SK-N-SH (cell line): Measurements from ENCODE around the gene BTBD7. TPM values are rescaled to one million over a fixed set of nuclear protein-coding genes. Genes with fewer than 3 reads are reported as not detected.

Experiments
- CTCF ChIA-PET: fragments of 300-600, 350-600 bp; formaldehyde crosslinking; extraction: SDS; loops from one replicate; lab custom pipeline; 2021; lab: Yijun Ruan, JAX
- POLR2A ChIA-PET: fragments of 350-600 bp; sonication (Branson Sonifier 250); formaldehyde crosslinking; extraction: SDS; loops from one replicate; lab custom pipeline; 2020; ENCODE audit warnings: antibody characterized with exemption, inconsistent platforms; lab: Yijun Ruan, JAX
- DNase-seq: peaks from one replicate; pipeline ENCODE4 v3.0.0; 2012
- H2AFZ ChIP-seq: fragments of 200-600 bp; sonication (generic); 2 replicates; pipeline ENCODE4 v1.8.1; 2016; ENCODE audit warnings: antibody characterized with exemption, mild to moderate bottlenecking, low read depth
- H3F3A ChIP-seq: fragments of 200-600 bp; sonication (generic); replicated peaks from 2 replicates; pipeline ENCODE3; 2016; ENCODE audit warnings: antibody characterized with exemption, mild to moderate bottlenecking; ENCODE audit not compliant: insufficient read depth
- H3K27ac ChIP-seq, 2 experiments: fragments of 200-500 bp in 1 of 2; fragments of 200-600 bp in 1 of 2; sonication (Bioruptor generic) in 1 of 2; sonication (generic), shearing (Covaris generic) in 1 of 2; 2 replicates each; pipeline versions ENCODE4 v1.5.1 to v1.6.1; 2014 to 2016; ENCODE audit warnings: low read depth in 2 of 2, inconsistent platforms in 1 of 2, low read length in 1 of 2, mild to moderate bottlenecking in 1 of 2, mixed read lengths in 1 of 2
- H3K27me3 ChIP-seq: fragments of 200-600 bp; sonication (generic), shearing (Covaris generic); 2 replicates; pipeline ENCODE4 v1.6.1; 2016; ENCODE audit warnings: mixed run types; ENCODE audit not compliant: insufficient read depth
- H3K36me3 ChIP-seq, 2 experiments: fragments of 200-500 bp in 1 of 2; fragments of 200-600 bp in 1 of 2; sonication (Bioruptor generic) in 1 of 2; sonication (generic) in 1 of 2; replicated peaks in 1 of 2; 2 replicates each; pipeline versions ENCODE3 to v1.5.1; 2014 to 2016; ENCODE audit warnings: low read length in 1 of 2, mild to moderate bottlenecking in 1 of 2; ENCODE audit not compliant: insufficient read depth in 2 of 2, control insufficient read depth in 1 of 2
- H3K4me1 ChIP-seq, 2 experiments: fragments of 200-500 bp in 1 of 2; fragments of 200-600 bp in 1 of 2; sonication (Bioruptor generic) in 1 of 2; sonication (generic), shearing (Covaris generic) in 1 of 2; 2 replicates each; pipeline versions ENCODE4 v1.5.1 to v1.6.1; 2014 to 2016; ENCODE audit warnings: low read depth in 1 of 2, low read length in 1 of 2, mixed run types in 1 of 2; ENCODE audit not compliant: insufficient read depth in 2 of 2, control insufficient read depth in 1 of 2
- H3K4me2 ChIP-seq: fragments of 200-600 bp; sonication (generic), shearing (Covaris generic); 2 replicates; pipeline ENCODE4 v1.6.1; 2017; ENCODE audit warnings: mixed run types
- H3K4me3 ChIP-seq, 2 experiments: fragments of 200-500 bp in 1 of 2; fragments of 200-600 bp in 1 of 2; sonication (Bioruptor generic) in 1 of 2; sonication (generic), shearing (Covaris generic) in 1 of 2; 2 replicates each; pipeline versions ENCODE4 v1.5.1 to v1.8.1; 2014 to 2016; ENCODE audit warnings: low read depth in 2 of 2, inconsistent platforms in 1 of 2, low read length in 1 of 2, mild to moderate bottlenecking in 1 of 2, mixed read lengths in 1 of 2, moderate library complexity in 1 of 2
- H3K79me2 ChIP-seq: fragments of 200-600 bp; sonication (generic); 2 replicates; pipeline ENCODE4 v1.8.1; 2017; ENCODE audit warnings: mild to moderate bottlenecking; ENCODE audit not compliant: insufficient read depth
- H3K9ac ChIP-seq: fragments of 200-600 bp; sonication (generic); 2 replicates; pipeline ENCODE4 v1.6.1; 2017; ENCODE audit warnings: mixed run types
- H3K9me2 ChIP-seq: fragments of 200-600 bp; sonication (generic); 2 replicates; pipeline ENCODE4 v1.6.1; 2017; ENCODE audit warnings: mixed run types
- H3K9me3 ChIP-seq: fragments of 200-600 bp; sonication (generic); 2 replicates; pipeline ENCODE4 v1.6.1; 2017; ENCODE audit warnings: mixed run types, mild to moderate bottlenecking, moderate library complexity
- H4K20me1 ChIP-seq: fragments of 200-600 bp; sonication (generic); 2 replicates; pipeline ENCODE4 v1.6.1; 2017; ENCODE audit warnings: mild to moderate bottlenecking, mixed run types; ENCODE audit not compliant: insufficient read depth
- CHD2 ChIP-seq: fragments of 150-350 bp; IDR thresholded peaks from 2 replicates; pipeline ENCODE4 v1.6.1; 2018; ENCODE audit warnings: low read length; ENCODE audit not compliant: partially characterized antibody
- EZH2phosphoT487 ChIP-seq: fragments of 200-600 bp; sonication (generic); IDR thresholded peaks from 2 replicates; pipeline ENCODE4 v1.6.1; 2017; ENCODE audit warnings: low read depth, mixed run types, mild to moderate bottlenecking, antibody characterized with exemption, moderate library complexity, borderline replicate concordance
- MXI1 ChIP-seq: IDR thresholded peaks from 2 replicates; pipeline ENCODE4 v1.6.1; 2012; ENCODE audit warnings: mild to moderate bottlenecking, low read depth, low read length, improper control_type of control experiment
- SIN3A ChIP-seq: IDR thresholded peaks from 2 replicates; pipeline ENCODE4 v1.6.1; 2012; ENCODE audit warnings: low read depth, mild to moderate bottlenecking, low read length, moderate library complexity, borderline replicate concordance
- TEAD4 ChIP-seq: IDR thresholded peaks from 2 replicates; pipeline ENCODE4 v1.4.0; 2012; ENCODE audit warnings: mild to moderate bottlenecking, borderline replicate concordance; ENCODE audit not compliant: insufficient read depth
- YY1 ChIP-seq: IDR thresholded peaks from 2 replicates; pipeline ENCODE4 v1.4.0; 2012; ENCODE audit warnings: low read depth, mild to moderate bottlenecking
- WGBS: methylation state at CpG from one replicate; pipeline ENCODE4 v1.1.6; 2017; ENCODE audit warnings: low lambda C conversion rate; 5-methylcytosine and 5-hydroxymethylcytosine counted together
- polyA plus RNA-seq, 3 experiments: library from polyadenylated mRNA; depleted of rRNA; stranded (reverse); fragments of >200 nt; gene quantifications; 2 replicates each; pipeline ENCODE4 v1.2.3, GENCODE V29; 2012
- TF ChIP-seq, protein P1 (sequence below): IDR thresholded peaks from 2 replicates; pipeline ENCODE4 v1.6.1; 2012; ENCODE audit warnings: mild to moderate bottlenecking, low read depth, low read length, moderate library complexity
- TF ChIP-seq, protein P2 (sequence below): fragments of 150-350 bp; IDR thresholded peaks from 2 replicates; pipeline ENCODE4 v1.6.1; 2016; ENCODE audit warnings: mild to moderate bottlenecking, low read depth, low read length
- TF ChIP-seq, protein P3 (sequence below): IDR thresholded peaks from 2 replicates; pipeline ENCODE4 v1.4.0; 2012; ENCODE audit warnings: low read depth, borderline replicate concordance
- TF ChIP-seq, protein P4 (sequence below): fragments of 200-600 bp; sonication (generic); IDR thresholded peaks from 2 replicates; pipeline ENCODE4 v1.6.1; 2017; ENCODE audit warnings: antibody characterized with exemption, mild to moderate bottlenecking, moderate library complexity

BTBD7 gene
- polyA plus RNA-seq, 1 of the 3 experiments (the other 2 are of a cell fraction), result 8.6 TPM

DNA sequence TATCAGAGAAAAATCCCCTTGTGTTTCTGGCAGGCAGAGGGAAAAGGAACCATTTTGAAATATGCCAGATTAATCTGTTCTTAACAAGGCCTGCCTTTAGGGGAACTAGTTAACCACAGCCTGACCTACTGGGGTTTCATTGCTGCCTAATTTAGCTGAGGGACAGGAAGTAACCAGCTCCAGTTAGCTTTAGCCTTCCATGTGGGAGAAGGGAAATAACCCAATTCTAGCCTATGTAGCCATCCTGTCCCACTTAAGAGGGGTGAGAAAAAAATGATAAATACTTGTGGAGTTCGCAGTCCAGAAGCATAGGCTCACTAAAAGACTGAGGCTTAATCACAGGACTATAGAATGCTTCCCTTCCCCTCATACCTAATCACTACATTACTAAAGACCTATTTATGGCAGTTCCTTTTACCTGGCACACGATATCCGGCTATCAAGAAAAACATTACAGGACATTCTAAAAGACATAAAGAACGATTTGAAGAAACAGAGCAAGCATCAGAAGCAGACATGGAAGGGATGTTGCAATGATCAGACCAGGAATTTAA lies 37.0 kb upstream of the BTBD7 start:
- CTCF ChIA-PET, result interaction anchor here (1.2 kb wide), 1 partner anchor 249 kb away, joined by 3 read pairs; no protein-coding TSS in a partner anchor
- H3K9me3 ChIP-seq, result no peaks in the 10 kb centered on the region
- H3K9ac ChIP-seq, result no peak overlapping the region
- no peaks in the 10 kb centered on the region for H4K20me1 ChIP-seq
- H3K4me1 ChIP-seq, result no peaks in the 10 kb centered on the region
- no peaks in the 10 kb centered on the region for H3F3A ChIP-seq
- no peaks in the 10 kb centered on the region for H3K9me2 ChIP-seq
- no peak overlapping the region for H2AFZ ChIP-seq
- H3K27ac ChIP-seq, result no peak overlapping the region
- POLR2A ChIA-PET, result no interaction called here
- H3K4me3 ChIP-seq, result no peak overlapping the region
- H3K27me3 ChIP-seq, result no peaks in the 10 kb centered on the region
- DNase-seq, result no peak
- H3K36me3 ChIP-seq, result no peaks in the 10 kb centered on the region
- no peak overlapping the region for H3K4me2 ChIP-seq
- 30% methylated on average over 4 of the region's 4 CpGs for WGBS
- no peaks in the 10 kb centered on the region for H3K79me2 ChIP-seq
- TF ChIP-seq, protein P1, sequence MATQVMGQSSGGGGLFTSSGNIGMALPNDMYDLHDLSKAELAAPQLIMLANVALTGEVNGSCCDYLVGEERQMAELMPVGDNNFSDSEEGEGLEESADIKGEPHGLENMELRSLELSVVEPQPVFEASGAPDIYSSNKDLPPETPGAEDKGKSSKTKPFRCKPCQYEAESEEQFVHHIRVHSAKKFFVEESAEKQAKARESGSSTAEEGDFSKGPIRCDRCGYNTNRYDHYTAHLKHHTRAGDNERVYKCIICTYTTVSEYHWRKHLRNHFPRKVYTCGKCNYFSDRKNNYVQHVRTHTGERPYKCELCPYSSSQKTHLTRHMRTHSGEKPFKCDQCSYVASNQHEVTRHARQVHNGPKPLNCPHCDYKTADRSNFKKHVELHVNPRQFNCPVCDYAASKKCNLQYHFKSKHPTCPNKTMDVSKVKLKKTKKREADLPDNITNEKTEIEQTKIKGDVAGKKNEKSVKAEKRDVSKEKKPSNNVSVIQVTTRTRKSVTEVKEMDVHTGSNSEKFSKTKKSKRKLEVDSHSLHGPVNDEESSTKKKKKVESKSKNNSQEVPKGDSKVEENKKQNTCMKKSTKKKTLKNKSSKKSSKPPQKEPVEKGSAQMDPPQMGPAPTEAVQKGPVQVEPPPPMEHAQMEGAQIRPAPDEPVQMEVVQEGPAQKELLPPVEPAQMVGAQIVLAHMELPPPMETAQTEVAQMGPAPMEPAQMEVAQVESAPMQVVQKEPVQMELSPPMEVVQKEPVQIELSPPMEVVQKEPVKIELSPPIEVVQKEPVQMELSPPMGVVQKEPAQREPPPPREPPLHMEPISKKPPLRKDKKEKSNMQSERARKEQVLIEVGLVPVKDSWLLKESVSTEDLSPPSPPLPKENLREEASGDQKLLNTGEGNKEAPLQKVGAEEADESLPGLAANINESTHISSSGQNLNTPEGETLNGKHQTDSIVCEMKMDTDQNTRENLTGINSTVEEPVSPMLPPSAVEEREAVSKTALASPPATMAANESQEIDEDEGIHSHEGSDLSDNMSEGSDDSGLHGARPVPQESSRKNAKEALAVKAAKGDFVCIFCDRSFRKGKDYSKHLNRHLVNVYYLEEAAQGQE, result no peak
- TF ChIP-seq EZH2phosphoT487 (no peak), MXI1 (no peak), YY1 (no peak), CHD2 (no peak), TEAD4 (no peak), SIN3A (no peak)
- TF ChIP-seq, protein P2, sequence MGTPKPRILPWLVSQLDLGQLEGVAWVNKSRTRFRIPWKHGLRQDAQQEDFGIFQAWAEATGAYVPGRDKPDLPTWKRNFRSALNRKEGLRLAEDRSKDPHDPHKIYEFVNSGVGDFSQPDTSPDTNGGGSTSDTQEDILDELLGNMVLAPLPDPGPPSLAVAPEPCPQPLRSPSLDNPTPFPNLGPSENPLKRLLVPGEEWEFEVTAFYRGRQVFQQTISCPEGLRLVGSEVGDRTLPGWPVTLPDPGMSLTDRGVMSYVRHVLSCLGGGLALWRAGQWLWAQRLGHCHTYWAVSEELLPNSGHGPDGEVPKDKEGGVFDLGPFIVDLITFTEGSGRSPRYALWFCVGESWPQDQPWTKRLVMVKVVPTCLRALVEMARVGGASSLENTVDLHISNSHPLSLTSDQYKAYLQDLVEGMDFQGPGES, result no peak
- TF ChIP-seq, protein P3, sequence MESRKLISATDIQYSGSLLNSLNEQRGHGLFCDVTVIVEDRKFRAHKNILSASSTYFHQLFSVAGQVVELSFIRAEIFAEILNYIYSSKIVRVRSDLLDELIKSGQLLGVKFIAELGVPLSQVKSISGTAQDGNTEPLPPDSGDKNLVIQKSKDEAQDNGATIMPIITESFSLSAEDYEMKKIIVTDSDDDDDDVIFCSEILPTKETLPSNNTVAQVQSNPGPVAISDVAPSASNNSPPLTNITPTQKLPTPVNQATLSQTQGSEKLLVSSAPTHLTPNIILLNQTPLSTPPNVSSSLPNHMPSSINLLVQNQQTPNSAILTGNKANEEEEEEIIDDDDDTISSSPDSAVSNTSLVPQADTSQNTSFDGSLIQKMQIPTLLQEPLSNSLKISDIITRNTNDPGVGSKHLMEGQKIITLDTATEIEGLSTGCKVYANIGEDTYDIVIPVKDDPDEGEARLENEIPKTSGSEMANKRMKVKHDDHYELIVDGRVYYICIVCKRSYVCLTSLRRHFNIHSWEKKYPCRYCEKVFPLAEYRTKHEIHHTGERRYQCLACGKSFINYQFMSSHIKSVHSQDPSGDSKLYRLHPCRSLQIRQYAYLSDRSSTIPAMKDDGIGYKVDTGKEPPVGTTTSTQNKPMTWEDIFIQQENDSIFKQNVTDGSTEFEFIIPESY, result no peak
- TF ChIP-seq, protein P4, sequence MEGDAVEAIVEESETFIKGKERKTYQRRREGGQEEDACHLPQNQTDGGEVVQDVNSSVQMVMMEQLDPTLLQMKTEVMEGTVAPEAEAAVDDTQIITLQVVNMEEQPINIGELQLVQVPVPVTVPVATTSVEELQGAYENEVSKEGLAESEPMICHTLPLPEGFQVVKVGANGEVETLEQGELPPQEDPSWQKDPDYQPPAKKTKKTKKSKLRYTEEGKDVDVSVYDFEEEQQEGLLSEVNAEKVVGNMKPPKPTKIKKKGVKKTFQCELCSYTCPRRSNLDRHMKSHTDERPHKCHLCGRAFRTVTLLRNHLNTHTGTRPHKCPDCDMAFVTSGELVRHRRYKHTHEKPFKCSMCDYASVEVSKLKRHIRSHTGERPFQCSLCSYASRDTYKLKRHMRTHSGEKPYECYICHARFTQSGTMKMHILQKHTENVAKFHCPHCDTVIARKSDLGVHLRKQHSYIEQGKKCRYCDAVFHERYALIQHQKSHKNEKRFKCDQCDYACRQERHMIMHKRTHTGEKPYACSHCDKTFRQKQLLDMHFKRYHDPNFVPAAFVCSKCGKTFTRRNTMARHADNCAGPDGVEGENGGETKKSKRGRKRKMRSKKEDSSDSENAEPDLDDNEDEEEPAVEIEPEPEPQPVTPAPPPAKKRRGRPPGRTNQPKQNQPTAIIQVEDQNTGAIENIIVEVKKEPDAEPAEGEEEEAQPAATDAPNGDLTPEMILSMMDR, result no peak
